Liver (tissue), 3 donors: ENCODE measurements around the gene NOTCH1.

Experiments
- CTCF ChIP-seq: fragments of 150-350 bp; IDR thresholded peaks from 2 replicates; pipeline ENCODE4 v1.5.1; 2017; ENCODE audit warnings: improper control_type of control experiment, low read depth, low read length; ENCODE audit not compliant: missing input control
- RAD21 ChIP-seq, 2 donors: IDR thresholded peaks; 2 replicates each; pipeline ENCODE4 v1.6.1; 2016; ENCODE audit warnings: antibody characterized with exemption in 2 of 2, mild to moderate bottlenecking in 2 of 2
- REST ChIP-seq: IDR thresholded peaks from 2 replicates; pipeline ENCODE4 v1.6.1; 2016; ENCODE audit warnings: antibody characterized with exemption, mild to moderate bottlenecking
- RXRA ChIP-seq, 2 donors: IDR thresholded peaks; 2 replicates each; pipeline ENCODE4 v1.6.1; 2017 to 2018; ENCODE audit warnings: antibody characterized with exemption in 2 of 2, mild to moderate bottlenecking in 1 of 2
- donor health status: healthy.
- donor health status: healthy.

GRCh38 chr9:136532799-136533774 lies 12.8 kb downstream of the NOTCH1 start:
- TF ChIP-seq RXRA (IDR thresholded peaks at IDR 0.05) (no peak), RAD21 (IDR thresholded peaks at IDR 0.05) (no peak), REST (no peak), CTCF (no peak)
